ENCODE data around the gene COX19. TPM values are rescaled to one million over a fixed set of nuclear protein-coding genes. Genes with fewer than 3 reads are reported as not detected.

Gene COX19
- total and polyA plus RNA-seq, 2 of the 13 experiments (the other 11 are each of a cell fraction or from before 2014, with no cell fraction given): 11.5 to 21.7 TPM

DNA sequence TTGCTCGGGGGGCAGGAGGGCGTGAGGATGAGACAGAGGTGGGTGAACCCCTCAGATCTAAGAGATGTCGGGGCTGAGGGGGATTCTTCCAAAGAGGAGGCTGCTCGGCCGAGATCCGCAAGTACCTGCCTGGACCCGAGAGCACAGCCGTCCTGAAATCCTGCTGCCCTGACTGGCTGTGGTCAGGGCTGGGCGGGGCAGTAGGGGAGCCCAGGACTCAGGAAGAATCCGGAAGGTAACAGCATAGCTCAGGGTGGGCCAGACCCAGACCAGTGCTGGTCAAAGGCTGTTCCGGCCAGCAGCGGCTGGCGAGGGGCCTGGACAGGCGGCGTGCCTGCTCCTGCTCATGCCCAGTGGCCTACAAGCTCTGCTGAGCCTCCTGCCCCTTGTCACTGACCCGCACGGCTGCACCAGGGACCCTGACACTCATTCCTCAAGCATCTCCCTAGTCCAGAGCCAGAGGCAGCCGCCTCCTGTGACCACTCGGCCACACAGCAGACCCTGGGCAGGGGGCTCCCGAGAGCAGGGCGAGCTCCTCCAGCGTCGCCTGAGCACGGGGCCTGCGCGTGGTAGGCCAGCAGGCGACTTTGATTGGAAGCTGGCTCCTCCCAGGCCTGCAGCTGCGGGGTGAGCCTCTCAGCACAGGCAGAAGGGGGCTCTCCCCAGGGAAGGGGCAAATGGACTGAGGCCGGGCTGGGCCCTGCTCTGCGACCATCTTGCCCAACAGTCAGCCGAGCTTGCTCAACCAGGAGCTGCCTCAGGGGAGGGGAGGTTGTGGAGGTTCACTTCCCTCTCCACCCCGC is 17.7 kb downstream of the COX19 start (continued):
- TF ChIP-seq, protein P1, sequence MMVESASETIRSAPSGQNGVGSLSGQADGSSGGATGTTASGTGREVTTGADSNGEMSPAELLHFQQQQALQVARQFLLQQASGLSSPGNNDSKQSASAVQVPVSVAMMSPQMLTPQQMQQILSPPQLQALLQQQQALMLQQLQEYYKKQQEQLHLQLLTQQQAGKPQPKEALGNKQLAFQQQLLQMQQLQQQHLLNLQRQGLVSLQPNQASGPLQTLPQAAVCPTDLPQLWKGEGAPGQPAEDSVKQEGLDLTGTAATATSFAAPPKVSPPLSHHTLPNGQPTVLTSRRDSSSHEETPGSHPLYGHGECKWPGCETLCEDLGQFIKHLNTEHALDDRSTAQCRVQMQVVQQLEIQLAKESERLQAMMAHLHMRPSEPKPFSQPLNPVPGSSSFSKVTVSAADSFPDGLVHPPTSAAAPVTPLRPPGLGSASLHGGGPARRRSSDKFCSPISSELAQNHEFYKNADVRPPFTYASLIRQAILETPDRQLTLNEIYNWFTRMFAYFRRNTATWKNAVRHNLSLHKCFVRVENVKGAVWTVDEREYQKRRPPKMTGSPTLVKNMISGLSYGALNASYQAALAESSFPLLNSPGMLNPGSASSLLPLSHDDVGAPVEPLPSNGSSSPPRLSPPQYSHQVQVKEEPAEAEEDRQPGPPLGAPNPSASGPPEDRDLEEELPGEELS (CRISPR knock-in tag; IDR thresholded peaks at IDR 0.05): peak; percentile 60
- TF ChIP-seq, protein P2, sequence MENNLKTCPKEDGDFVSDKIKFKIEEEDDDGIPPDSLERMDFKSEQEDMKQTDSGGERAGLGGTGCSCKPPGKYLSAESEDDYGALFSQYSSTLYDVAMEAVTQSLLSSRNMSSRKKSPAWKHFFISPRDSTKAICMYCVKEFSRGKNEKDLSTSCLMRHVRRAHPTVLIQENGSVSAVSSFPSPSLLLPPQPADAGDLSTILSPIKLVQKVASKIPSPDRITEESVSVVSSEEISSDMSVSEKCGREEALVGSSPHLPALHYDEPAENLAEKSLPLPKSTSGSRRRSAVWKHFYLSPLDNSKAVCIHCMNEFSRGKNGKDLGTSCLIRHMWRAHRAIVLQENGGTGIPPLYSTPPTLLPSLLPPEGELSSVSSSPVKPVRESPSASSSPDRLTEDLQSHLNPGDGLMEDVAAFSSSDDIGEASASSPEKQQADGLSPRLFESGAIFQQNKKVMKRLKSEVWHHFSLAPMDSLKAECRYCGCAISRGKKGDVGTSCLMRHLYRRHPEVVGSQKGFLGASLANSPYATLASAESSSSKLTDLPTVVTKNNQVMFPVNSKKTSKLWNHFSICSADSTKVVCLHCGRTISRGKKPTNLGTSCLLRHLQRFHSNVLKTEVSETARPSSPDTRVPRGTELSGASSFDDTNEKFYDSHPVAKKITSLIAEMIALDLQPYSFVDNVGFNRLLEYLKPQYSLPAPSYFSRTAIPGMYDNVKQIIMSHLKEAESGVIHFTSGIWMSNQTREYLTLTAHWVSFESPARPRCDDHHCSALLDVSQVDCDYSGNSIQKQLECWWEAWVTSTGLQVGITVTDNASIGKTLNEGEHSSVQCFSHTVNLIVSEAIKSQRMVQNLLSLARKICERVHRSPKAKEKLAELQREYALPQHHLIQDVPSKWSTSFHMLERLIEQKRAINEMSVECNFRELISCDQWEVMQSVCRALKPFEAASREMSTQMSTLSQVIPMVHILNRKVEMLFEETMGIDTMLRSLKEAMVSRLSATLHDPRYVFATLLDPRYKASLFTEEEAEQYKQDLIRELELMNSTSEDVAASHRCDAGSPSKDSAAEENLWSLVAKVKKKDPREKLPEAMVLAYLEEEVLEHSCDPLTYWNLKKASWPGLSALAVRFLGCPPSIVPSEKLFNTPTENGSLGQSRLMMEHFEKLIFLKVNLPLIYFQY (CRISPR knock-in tag; IDR thresholded peaks at IDR 0.05; ENCODE audit: borderline replicate concordance): peak; percentile 85
- TF ChIP-seq, protein P3, sequence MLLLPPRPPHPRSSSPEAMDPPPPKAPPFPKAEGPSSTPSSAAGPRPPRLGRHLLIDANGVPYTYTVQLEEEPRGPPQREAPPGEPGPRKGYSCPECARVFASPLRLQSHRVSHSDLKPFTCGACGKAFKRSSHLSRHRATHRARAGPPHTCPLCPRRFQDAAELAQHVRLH (CRISPR knock-in tag; IDR thresholded peaks at IDR 0.05; ENCODE audit: borderline replicate concordance, low read depth): peak; percentile 84; the same call in 1 of the 2 replicates
- TF ChIP-seq ZNF44 (CRISPR knock-in tag; IDR thresholded peaks at IDR 0.05) (peak; percentile 89; the same call in 1 of the 2 replicates), NFKBIZ (CRISPR knock-in tag; IDR thresholded peaks at IDR 0.05) (peak; percentile 87), AKAP8 (CRISPR knock-in tag; IDR thresholded peaks at IDR 0.05) (no peak), SRY (CRISPR knock-in tag; IDR thresholded peaks at IDR 0.05) (no peak; the same call in 1 of the 2 replicates), ELF4 (CRISPR knock-in tag; IDR thresholded peaks at IDR 0.05; ENCODE audit: borderline replicate concordance) (peak; percentile 82), SRF (IDR thresholded peaks at IDR 0.05; ENCODE audit: low read depth, low read length) (no peak), ZNF256 (CRISPR knock-in tag; conservative IDR thresholded peaks at IDR 0.05) (peak; percentile 94; the same call in 1 of the 2 replicates), RXRA (CRISPR knock-in tag; IDR thresholded peaks at IDR 0.05) (peak; percentile 61; the same call in 1 of the 2 replicates), SALL2 (CRISPR knock-in tag; IDR thresholded peaks at IDR 0.05) (peak; percentile 74; the same call in 1 of the 2 replicates), ZNF235 (CRISPR knock-in tag; IDR thresholded peaks at IDR 0.05; ENCODE audit: borderline replicate concordance) (peak; percentile 14)
- TF ChIP-seq, protein P4, sequence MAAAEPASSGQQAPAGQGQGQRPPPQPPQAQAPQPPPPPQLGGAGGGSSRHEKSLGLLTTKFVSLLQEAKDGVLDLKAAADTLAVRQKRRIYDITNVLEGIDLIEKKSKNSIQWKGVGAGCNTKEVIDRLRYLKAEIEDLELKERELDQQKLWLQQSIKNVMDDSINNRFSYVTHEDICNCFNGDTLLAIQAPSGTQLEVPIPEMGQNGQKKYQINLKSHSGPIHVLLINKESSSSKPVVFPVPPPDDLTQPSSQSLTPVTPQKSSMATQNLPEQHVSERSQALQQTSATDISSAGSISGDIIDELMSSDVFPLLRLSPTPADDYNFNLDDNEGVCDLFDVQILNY (CRISPR knock-in tag; conservative IDR thresholded peaks at IDR 0.05): peak; percentile 13; the same call in 1 of the 2 replicates
- TF ChIP-seq, protein P5, sequence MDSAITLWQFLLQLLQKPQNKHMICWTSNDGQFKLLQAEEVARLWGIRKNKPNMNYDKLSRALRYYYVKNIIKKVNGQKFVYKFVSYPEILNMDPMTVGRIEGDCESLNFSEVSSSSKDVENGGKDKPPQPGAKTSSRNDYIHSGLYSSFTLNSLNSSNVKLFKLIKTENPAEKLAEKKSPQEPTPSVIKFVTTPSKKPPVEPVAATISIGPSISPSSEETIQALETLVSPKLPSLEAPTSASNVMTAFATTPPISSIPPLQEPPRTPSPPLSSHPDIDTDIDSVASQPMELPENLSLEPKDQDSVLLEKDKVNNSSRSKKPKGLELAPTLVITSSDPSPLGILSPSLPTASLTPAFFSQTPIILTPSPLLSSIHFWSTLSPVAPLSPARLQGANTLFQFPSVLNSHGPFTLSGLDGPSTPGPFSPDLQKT (CRISPR knock-in tag; IDR thresholded peaks at IDR 0.05; ENCODE audit: borderline replicate concordance): 0 out of 2 replicates have a peak, but pooled peaks have one; percentile 56
- TF ChIP-seq, protein P6, sequence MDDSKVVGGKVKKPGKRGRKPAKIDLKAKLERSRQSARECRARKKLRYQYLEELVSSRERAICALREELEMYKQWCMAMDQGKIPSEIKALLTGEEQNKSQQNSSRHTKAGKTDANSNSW (CRISPR knock-in tag; IDR thresholded peaks at IDR 0.05; ENCODE audit: borderline replicate concordance): peak; percentile 87; the same call in 1 of the 2 replicates
- TF ChIP-seq, protein P7, sequence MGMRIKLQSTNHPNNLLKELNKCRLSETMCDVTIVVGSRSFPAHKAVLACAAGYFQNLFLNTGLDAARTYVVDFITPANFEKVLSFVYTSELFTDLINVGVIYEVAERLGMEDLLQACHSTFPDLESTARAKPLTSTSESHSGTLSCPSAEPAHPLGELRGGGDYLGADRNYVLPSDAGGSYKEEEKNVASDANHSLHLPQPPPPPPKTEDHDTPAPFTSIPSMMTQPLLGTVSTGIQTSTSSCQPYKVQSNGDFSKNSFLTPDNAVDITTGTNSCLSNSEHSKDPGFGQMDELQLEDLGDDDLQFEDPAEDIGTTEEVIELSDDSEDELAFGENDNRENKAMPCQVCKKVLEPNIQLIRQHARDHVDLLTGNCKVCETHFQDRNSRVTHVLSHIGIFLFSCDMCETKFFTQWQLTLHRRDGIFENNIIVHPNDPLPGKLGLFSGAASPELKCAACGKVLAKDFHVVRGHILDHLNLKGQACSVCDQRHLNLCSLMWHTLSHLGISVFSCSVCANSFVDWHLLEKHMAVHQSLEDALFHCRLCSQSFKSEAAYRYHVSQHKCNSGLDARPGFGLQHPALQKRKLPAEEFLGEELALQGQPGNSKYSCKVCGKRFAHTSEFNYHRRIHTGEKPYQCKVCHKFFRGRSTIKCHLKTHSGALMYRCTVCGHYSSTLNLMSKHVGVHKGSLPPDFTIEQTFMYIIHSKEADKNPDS (CRISPR knock-in tag; IDR thresholded peaks at IDR 0.05): peak; percentile 93
